Thyroid gland (tissue), 4 donors: ENCODE data around the gene SHMT2. TPM values are rescaled to one million over a fixed set of nuclear protein-coding genes. Genes with fewer than 3 reads are reported as not detected.

Source experiments
- DNase-seq, 2 donors: peaks; one replicate each; pipeline ENCODE4 v3.0.0-alpha.2; 2019
- H3K27ac ChIP-seq, 3 donors: fragments of 200-600 bp; sonication (generic); 1 replicate in 2 of 3; 2 replicates in 1 of 3; pipeline ENCODE4 v1.5.1; 2016 to 2019; ENCODE audit warnings: mild to moderate bottlenecking in 1 of 3, moderate library complexity in 1 of 3
- H3K27me3 ChIP-seq: fragments of 200-600 bp; sonication (generic); one replicate; pipeline ENCODE4 v1.5.1; 2019
- H3K36me3 ChIP-seq, 2 donors: fragments of 200-600 bp; sonication (generic); one replicate each; pipeline ENCODE4 v1.5.1; 2016 to 2019
- H3K4me1 ChIP-seq, 2 donors: fragments of 200-600 bp; sonication (generic); one replicate each; pipeline ENCODE4 v1.5.1; 2017 to 2019
- H3K4me3 ChIP-seq, 3 donors: fragments of 200-600 bp; sonication (generic); replicated peaks in 1 of 3; 1 replicate in 2 of 3; 2 replicates in 1 of 3; pipeline ENCODE4 v1.5.1; 2016; ENCODE audit warnings: mild to moderate bottlenecking in 1 of 3
- H3K9me3 ChIP-seq: fragments of 200-600 bp; sonication (generic); one replicate; pipeline ENCODE4 v1.5.1; 2017
- CTCF ChIP-seq, 6 experiments: fragments of 200-600 bp in 3 of 6; fragments of 450-650 bp in 3 of 6; sonication (generic) in 3 of 6; IDR thresholded peaks; one replicate each; pipeline ENCODE4 v1.5.1; 2016 to 2019; ENCODE audit warnings: antibody characterized with exemption in 6 of 6, mild to moderate bottlenecking in 2 of 6, inconsistent platforms in 1 of 6, moderate library complexity in 1 of 6
- POLR2A ChIP-seq, 2 donors: fragments of 450-650 bp; IDR thresholded peaks; one replicate each; pipeline ENCODE4 v1.6.1; 2017; ENCODE audit warnings: antibody characterized with exemption in 2 of 2, mild to moderate bottlenecking in 2 of 2, moderate library complexity in 1 of 2
- WGBS, 2 donors: methylation state at CpG; one replicate each; pipeline ENCODE4 v1.1.5; 2017; 5-methylcytosine and 5-hydroxymethylcytosine counted together
- intact Hi-C: fragments of 100-400 bp; cut with DNase I; formaldehyde crosslinking; loops from one replicate; pipeline ENCODE4 v1.15.1; 2023
- total RNA-seq, 4 donors: library from RNA; depleted of rRNA; stranded (reverse); fragments of >200 nt; gene quantifications; one replicate each; pipeline ENCODE4 v1.2.3, GENCODE V29; 2016

Gene SHMT2
- total RNA-seq, 4 donors from 2014 or later, result 34.0 to 58.4 (median 49.8) TPM

- Histone ChIP-seq H3K27ac (no peak overlapping the region), H3K4me1 (no peaks in the 10 kb centered on the region), H3K27me3 (no peaks in the 10 kb centered on the region), H3K9me3 (no peaks in the 10 kb centered on the region), H3K36me3 (peaks cover 59 to 77% of the 10 kb centered on the region in 2 donors), H3K4me3 (no peak overlapping the region)
- intact Hi-C loops, result no loop called here
- 87 to 88% methylated on average over 15 to 16 of the region's 16 CpGs for WGBS, 2 donors
- no peak for DNase-seq
- no peak for TF ChIP-seq CTCF (IDR thresholded peaks at IDR 0.05)
- TF ChIP-seq POLR2A (IDR thresholded peaks at IDR 0.05), result no peak
Observed at GRCh38 chr12:57201631-57202030, 27.9 kb upstream of the SHMT2 start.

- no peak for DNase-seq
- H3K4me1 ChIP-seq, result no peaks in the 10 kb centered on the region
- intact Hi-C loops, result no loop called here
- no peak overlapping the region for H3K27ac ChIP-seq
- no peaks in the 10 kb centered on the region for H3K9me3 ChIP-seq
- WGBS, 2 donors, result 92 to 94% methylated on average over 18 to 19 of the region's 19 CpGs
- no peak for TF ChIP-seq POLR2A (IDR thresholded peaks at IDR 0.05)
- no peak for TF ChIP-seq CTCF (IDR thresholded peaks at IDR 0.05)
- peaks cover 54 to 70% of the 10 kb centered on the region in 2 donors for H3K36me3 ChIP-seq
- no peak overlapping the region for H3K4me3 ChIP-seq
- H3K27me3 ChIP-seq, result no peaks in the 10 kb centered on the region
Observed at GRCh38 chr12:57202321-57202720, 27.2 kb upstream of the SHMT2 start.

- Histone ChIP-seq H3K9me3 (no peaks in the 10 kb centered on the region), H3K27ac (no peak overlapping the region), H3K36me3 (peaks cover 49 to 61% of the 10 kb centered on the region in 2 donors), H3K27me3 (no peaks in the 10 kb centered on the region), H3K4me3 (no peak overlapping the region), H3K4me1 (no peaks in the 10 kb centered on the region)
- no peak for DNase-seq
- WGBS, 2 donors, result 95 to 96% methylated on average over 26 to 28 of the region's 28 CpGs
- intact Hi-C loops, result no loop called here
- TF ChIP-seq CTCF (IDR thresholded peaks at IDR 0.05), result no peak
- no peak for TF ChIP-seq POLR2A (IDR thresholded peaks at IDR 0.05)
Observed at GRCh38 chr12:57203201-57203600, 26.3 kb upstream of the SHMT2 start.

DNA sequence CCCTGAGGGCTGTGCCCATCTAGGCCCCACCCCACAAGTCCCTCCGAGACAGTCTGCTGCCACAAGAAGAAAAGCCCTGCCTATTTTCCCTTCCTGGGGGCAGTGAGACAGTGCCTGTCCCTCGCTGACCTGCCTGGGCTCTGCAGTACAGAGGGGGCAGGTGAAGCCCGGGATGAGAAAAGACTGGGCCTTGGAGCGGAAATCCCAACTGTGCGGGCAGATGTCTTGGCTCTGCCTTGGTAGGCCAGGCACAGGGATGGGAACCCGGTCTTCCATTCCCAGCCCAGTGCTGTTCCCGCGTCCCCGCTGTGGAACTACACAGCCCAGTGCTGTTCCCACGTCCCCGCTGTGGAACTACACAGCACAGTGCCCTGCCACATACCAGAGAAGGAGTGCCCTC lies 25.7 kb upstream of the SHMT2 start:
- DNase-seq, result no peak

DNA sequence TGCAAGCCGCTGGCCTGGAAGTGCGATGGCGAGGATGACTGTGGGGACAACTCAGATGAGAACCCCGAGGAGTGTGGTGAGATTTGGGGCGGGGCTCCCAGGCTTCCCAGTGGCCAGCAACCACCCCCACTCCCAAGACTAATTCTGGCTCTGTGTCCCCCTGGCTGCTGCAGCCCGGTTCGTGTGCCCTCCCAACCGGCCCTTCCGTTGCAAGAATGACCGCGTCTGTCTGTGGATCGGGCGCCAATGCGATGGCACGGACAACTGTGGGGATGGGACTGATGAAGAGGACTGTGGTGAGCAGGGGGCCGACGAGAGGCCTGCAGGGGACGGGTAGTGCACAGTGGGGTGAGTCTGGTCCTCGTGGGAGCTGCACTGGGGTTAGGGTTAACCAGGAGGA lies 25.1 kb upstream of the SHMT2 start:
- intact Hi-C loops, result no loop called here
- TF ChIP-seq POLR2A (IDR thresholded peaks at IDR 0.05) (no peak), CTCF (IDR thresholded peaks at IDR 0.05) (no peak)
- H3K4me1 ChIP-seq, result no peaks in the 10 kb centered on the region
- no peaks in the 10 kb centered on the region for H3K27me3 ChIP-seq
- no peak overlapping the region for H3K4me3 ChIP-seq
- H3K27ac ChIP-seq, result no peak overlapping the region
- H3K36me3 ChIP-seq, result peaks cover 48% of the 10 kb centered on the region in 2 donors
- no peaks in the 10 kb centered on the region for H3K9me3 ChIP-seq
- 90 to 95% methylated on average over 19 of the region's 19 CpGs for WGBS, 2 donors
- DNase-seq, result no peak

More for the DNA sequence above, 25.7 kb upstream of the SHMT2 start:
- Histone ChIP-seq H3K36me3 (peaks cover 49 to 55% of the 10 kb centered on the region in 2 donors), H3K4me3 (no peak overlapping the region), H3K4me1 (no peaks in the 10 kb centered on the region), H3K9me3 (no peaks in the 10 kb centered on the region), H3K27me3 (no peaks in the 10 kb centered on the region), H3K27ac (no peak overlapping the region)
- WGBS, 2 donors, result 83 to 85% methylated on average over 6 to 11 of the region's 11 CpGs
- TF ChIP-seq POLR2A (IDR thresholded peaks at IDR 0.05) (no peak), CTCF (IDR thresholded peaks at IDR 0.05) (no peak)
- intact Hi-C loops, result no loop called here
